Measurements from ENCODE around the gene CACNA1C.

Gene CACNA1C

GRCh38 chr12:2596441-2596840 lies 543.7 kb downstream of the CACNA1C start:
- in situ Hi-C loops (cut with MboI; ENCODE audit: low sequenced_read_pairs) = loop anchor here (25.0 kb wide), 1 partner anchor 534 kb away; the partner anchor contains the start of gene CACNA1C

- in situ Hi-C loops (cut with MboI; ENCODE audit: low sequenced_read_pairs) = no loop called here
Observed at GRCh38 chr12:2605301-2605700, 552.5 kb downstream of the CACNA1C start.

GRCh38 chr12:2606186-2606910 lies 553.6 kb downstream of the CACNA1C start:
- in situ Hi-C loops (cut with MboI; ENCODE audit: low sequenced_read_pairs) = no loop called here

GRCh38 chr12:2607881-2608607 lies 555.3 kb downstream of the CACNA1C start:
- in situ Hi-C loops (cut with MboI; ENCODE audit: low sequenced_read_pairs) = no loop called here

- in situ Hi-C loops (cut with MboI; ENCODE audit: low sequenced_read_pairs) = no loop called here
Observed at GRCh38 chr12:2608608-2608945, 555.8 kb downstream of the CACNA1C start.

GRCh38 chr12:2609020-2609419 lies 556.2 kb downstream of the CACNA1C start:
- in situ Hi-C loops (cut with MboI; ENCODE audit: low sequenced_read_pairs) = no loop called here

GRCh38 chr12:2610358-2610757 lies 557.6 kb downstream of the CACNA1C start:
- in situ Hi-C loops (cut with MboI; ENCODE audit: low sequenced_read_pairs) = no loop called here

GRCh38 chr12:2613326-2614073 lies 560.7 kb downstream of the CACNA1C start:
- in situ Hi-C loops (cut with MboI; ENCODE audit: low sequenced_read_pairs) = no loop called here

- in situ Hi-C loops (cut with MboI; ENCODE audit: low sequenced_read_pairs) = no loop called here
Observed at GRCh38 chr12:2614341-2614740, 561.6 kb downstream of the CACNA1C start.

- in situ Hi-C loops (cut with MboI; ENCODE audit: low sequenced_read_pairs) = no loop called here
Observed at GRCh38 chr12:2615665-2616402, 563.0 kb downstream of the CACNA1C start.

- in situ Hi-C loops (cut with MboI; ENCODE audit: low sequenced_read_pairs) = no loop called here
Observed at GRCh38 chr12:2616763-2617162, 564.0 kb downstream of the CACNA1C start.

GRCh38 chr12:2617365-2617764 lies 564.6 kb downstream of the CACNA1C start:
- in situ Hi-C loops (cut with MboI; ENCODE audit: low sequenced_read_pairs) = no loop called here

- in situ Hi-C loops (cut with MboI; ENCODE audit: low sequenced_read_pairs) = no loop called here
Observed at GRCh38 chr12:2618291-2618995, 565.7 kb downstream of the CACNA1C start.

GRCh38 chr12:2619136-2619535 lies 566.3 kb downstream of the CACNA1C start:
- in situ Hi-C loops (cut with MboI; ENCODE audit: low sequenced_read_pairs) = no loop called here

- in situ Hi-C loops (cut with MboI; ENCODE audit: low sequenced_read_pairs) = no loop called here
Observed at GRCh38 chr12:2622460-2622859, 569.7 kb downstream of the CACNA1C start.

- in situ Hi-C loops (cut with MboI; ENCODE audit: low sequenced_read_pairs) = no loop called here
Observed at GRCh38 chr12:2623472-2623871, 570.7 kb downstream of the CACNA1C start.

GRCh38 chr12:2624543-2625288 lies 571.9 kb downstream of the CACNA1C start:
- in situ Hi-C loops (cut with MboI; ENCODE audit: low sequenced_read_pairs) = no loop called here

GRCh38 chr12:2625289-2625612 lies 572.5 kb downstream of the CACNA1C start:
- in situ Hi-C loops (cut with MboI; ENCODE audit: low sequenced_read_pairs) = no loop called here

GRCh38 chr12:2627076-2627834 lies 574.5 kb downstream of the CACNA1C start:
- in situ Hi-C loops (cut with MboI; ENCODE audit: low sequenced_read_pairs) = no loop called here

Data from HL-60/S4 treated with phorbol 12-myristate 13-acetate at 8.2 ng/mL for 4 days and 3 days (cell line).